Measurements from ENCODE around the gene COL11A2.

GRCh38 chr6:33128318-33128717 lies 63.9 kb downstream of the COL11A2 start:
- TF ChIP-seq, protein P1, sequence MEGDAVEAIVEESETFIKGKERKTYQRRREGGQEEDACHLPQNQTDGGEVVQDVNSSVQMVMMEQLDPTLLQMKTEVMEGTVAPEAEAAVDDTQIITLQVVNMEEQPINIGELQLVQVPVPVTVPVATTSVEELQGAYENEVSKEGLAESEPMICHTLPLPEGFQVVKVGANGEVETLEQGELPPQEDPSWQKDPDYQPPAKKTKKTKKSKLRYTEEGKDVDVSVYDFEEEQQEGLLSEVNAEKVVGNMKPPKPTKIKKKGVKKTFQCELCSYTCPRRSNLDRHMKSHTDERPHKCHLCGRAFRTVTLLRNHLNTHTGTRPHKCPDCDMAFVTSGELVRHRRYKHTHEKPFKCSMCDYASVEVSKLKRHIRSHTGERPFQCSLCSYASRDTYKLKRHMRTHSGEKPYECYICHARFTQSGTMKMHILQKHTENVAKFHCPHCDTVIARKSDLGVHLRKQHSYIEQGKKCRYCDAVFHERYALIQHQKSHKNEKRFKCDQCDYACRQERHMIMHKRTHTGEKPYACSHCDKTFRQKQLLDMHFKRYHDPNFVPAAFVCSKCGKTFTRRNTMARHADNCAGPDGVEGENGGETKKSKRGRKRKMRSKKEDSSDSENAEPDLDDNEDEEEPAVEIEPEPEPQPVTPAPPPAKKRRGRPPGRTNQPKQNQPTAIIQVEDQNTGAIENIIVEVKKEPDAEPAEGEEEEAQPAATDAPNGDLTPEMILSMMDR (IDR thresholded peaks at IDR 0.05; ENCODE audit: poor library complexity, severe bottlenecking), result no peak
- no peak for TF ChIP-seq EZH2 (IDR thresholded peaks at IDR 0.05; ENCODE audit: borderline replicate concordance, insufficient read depth, low read length, poor library complexity, severe bottlenecking)
- TF ChIP-seq, protein P2, sequence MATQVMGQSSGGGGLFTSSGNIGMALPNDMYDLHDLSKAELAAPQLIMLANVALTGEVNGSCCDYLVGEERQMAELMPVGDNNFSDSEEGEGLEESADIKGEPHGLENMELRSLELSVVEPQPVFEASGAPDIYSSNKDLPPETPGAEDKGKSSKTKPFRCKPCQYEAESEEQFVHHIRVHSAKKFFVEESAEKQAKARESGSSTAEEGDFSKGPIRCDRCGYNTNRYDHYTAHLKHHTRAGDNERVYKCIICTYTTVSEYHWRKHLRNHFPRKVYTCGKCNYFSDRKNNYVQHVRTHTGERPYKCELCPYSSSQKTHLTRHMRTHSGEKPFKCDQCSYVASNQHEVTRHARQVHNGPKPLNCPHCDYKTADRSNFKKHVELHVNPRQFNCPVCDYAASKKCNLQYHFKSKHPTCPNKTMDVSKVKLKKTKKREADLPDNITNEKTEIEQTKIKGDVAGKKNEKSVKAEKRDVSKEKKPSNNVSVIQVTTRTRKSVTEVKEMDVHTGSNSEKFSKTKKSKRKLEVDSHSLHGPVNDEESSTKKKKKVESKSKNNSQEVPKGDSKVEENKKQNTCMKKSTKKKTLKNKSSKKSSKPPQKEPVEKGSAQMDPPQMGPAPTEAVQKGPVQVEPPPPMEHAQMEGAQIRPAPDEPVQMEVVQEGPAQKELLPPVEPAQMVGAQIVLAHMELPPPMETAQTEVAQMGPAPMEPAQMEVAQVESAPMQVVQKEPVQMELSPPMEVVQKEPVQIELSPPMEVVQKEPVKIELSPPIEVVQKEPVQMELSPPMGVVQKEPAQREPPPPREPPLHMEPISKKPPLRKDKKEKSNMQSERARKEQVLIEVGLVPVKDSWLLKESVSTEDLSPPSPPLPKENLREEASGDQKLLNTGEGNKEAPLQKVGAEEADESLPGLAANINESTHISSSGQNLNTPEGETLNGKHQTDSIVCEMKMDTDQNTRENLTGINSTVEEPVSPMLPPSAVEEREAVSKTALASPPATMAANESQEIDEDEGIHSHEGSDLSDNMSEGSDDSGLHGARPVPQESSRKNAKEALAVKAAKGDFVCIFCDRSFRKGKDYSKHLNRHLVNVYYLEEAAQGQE (IDR thresholded peaks at IDR 0.05; ENCODE audit: borderline replicate concordance), result no peak
- TF ChIP-seq TAF1 (IDR thresholded peaks at IDR 0.05; ENCODE audit: low read depth), result no peak
- no peak for TF ChIP-seq POLR2AphosphoS5 (IDR thresholded peaks at IDR 0.05)
- no peak for TF ChIP-seq RAD21 (conservative IDR thresholded peaks at IDR 0.05)
- TF ChIP-seq MXI1 (conservative IDR thresholded peaks at IDR 0.05; ENCODE audit: poor library complexity, severe bottlenecking), result no peak
